ENCODE results near the gene DCC. TPM values are rescaled to one million over a fixed set of nuclear protein-coding genes. Genes with fewer than 3 reads are reported as not detected.

Gene DCC
- total and polyA plus RNA-seq, 4 experiments from 2014 or later = not detected

- Mint-ChIP-seq H3K27me3 (no peaks in the 10 kb centered on the region), H3K4me3 (no peak overlapping the region), H3K36me3 (no peaks in the 10 kb centered on the region), H3K27ac (no peak overlapping the region), H3K9me3 (peaks cover 0 to 5% (median 2%) of the 10 kb centered on the region in 8 donors), H3K4me1 (no peaks in the 10 kb centered on the region)
- intact Hi-C loops (cut with micrococcal nuclease) = no loop called here
- Histone ChIP-seq H3K9me3 (ENCODE audit: control insufficient read depth in 1 of 2, low read length in 2 of 2) (no peaks in the 10 kb centered on the region), H3K4me1 (ENCODE audit: insufficient read depth, low read length) (no peaks in the 10 kb centered on the region), H3K27me3 (ENCODE audit: insufficient read depth, low read length) (no peaks in the 10 kb centered on the region), H3K36me3 (ENCODE audit: insufficient read depth, low read length) (no peaks in the 10 kb centered on the region), H3K27ac (ENCODE audit: low read depth, low read length) (no peak overlapping the region), H3K4me3 (ENCODE audit: low read length in 2 of 2) (no peak overlapping the region)
- ChIA-PET POLR2A (ENCODE audit: partially characterized antibody) (no interaction called here), CTCF (ENCODE audit: partially characterized antibody) (no interaction called here)
- no peak for DNase-seq
Measured at GRCh38 chr18:52936931-52937330, 596.9 kb downstream of the DCC start.

DNA sequence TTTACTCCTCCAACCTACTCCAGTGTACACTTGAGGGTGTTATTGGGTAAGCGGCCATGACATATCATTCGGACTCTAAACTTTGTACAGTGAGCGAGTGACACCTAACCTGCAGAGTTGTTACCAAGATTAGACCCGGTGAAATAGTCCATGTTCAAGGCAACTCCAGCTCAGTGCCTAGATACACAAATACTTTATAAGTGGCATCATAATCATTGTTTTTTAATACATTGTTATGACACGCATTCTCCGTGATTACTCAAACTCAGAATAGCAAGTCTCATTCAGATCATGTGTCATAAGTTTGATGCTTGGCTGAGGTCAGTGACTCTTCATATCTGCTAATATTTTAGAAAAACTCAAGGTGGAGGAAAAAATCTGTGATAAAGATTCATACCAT is 597.8 kb downstream of the DCC start:
- H3K9me3 ChIP-seq (ENCODE audit: control insufficient read depth in 1 of 2, low read length in 2 of 2) = no peaks in the 10 kb centered on the region
- H3K4me3 ChIP-seq (ENCODE audit: low read length in 2 of 2) = no peak overlapping the region
- H3K36me3 ChIP-seq (ENCODE audit: insufficient read depth, low read length) = no peaks in the 10 kb centered on the region
- Mint-ChIP-seq H3K36me3 (no peaks in the 10 kb centered on the region), H3K4me1 (no peaks in the 10 kb centered on the region), H3K4me3 (no peak overlapping the region), H3K27me3 (no peaks in the 10 kb centered on the region), H3K9me3 (peaks cover 0 to 5% (median 2%) of the 10 kb centered on the region in 8 donors), H3K27ac (no peak overlapping the region)
- no peak overlapping the region for H3K27ac ChIP-seq (ENCODE audit: low read depth, low read length)
- intact Hi-C loops (cut with micrococcal nuclease) = no loop called here
- H3K4me1 ChIP-seq (ENCODE audit: insufficient read depth, low read length) = no peaks in the 10 kb centered on the region
- CTCF ChIA-PET (ENCODE audit: partially characterized antibody) = no interaction called here
- no peak for DNase-seq
- H3K27me3 ChIP-seq (ENCODE audit: insufficient read depth, low read length) = no peaks in the 10 kb centered on the region
- POLR2A ChIA-PET (ENCODE audit: partially characterized antibody) = no interaction called here

GRCh38 chr18:52945552-52945951 is 605.6 kb downstream of the DCC start:
- peaks cover 0 to 3% of the 10 kb centered on the region in 2 donors for H3K9me3 ChIP-seq (ENCODE audit: control insufficient read depth in 1 of 2, low read length in 2 of 2)
- Mint-ChIP-seq H3K27ac (no peak overlapping the region), H3K4me3 (no peak overlapping the region), H3K4me1 (no peaks in the 10 kb centered on the region), H3K27me3 (no peaks in the 10 kb centered on the region), H3K36me3 (no peaks in the 10 kb centered on the region), H3K9me3 (peaks cover 0 to 10% (median 4%) of the 10 kb centered on the region in 8 donors)
- ChIA-PET CTCF (ENCODE audit: partially characterized antibody) (no interaction called here), POLR2A (ENCODE audit: partially characterized antibody) (no interaction called here)
- H3K27me3 ChIP-seq (ENCODE audit: insufficient read depth, low read length) = no peaks in the 10 kb centered on the region
- no peak overlapping the region for H3K4me3 ChIP-seq (ENCODE audit: low read length in 2 of 2)
- no peak for DNase-seq
- H3K36me3 ChIP-seq (ENCODE audit: insufficient read depth, low read length) = no peaks in the 10 kb centered on the region
- H3K4me1 ChIP-seq (ENCODE audit: insufficient read depth, low read length) = no peaks in the 10 kb centered on the region
- intact Hi-C loops (cut with micrococcal nuclease) = no loop called here
- no peak overlapping the region for H3K27ac ChIP-seq (ENCODE audit: low read depth, low read length)

DNA sequence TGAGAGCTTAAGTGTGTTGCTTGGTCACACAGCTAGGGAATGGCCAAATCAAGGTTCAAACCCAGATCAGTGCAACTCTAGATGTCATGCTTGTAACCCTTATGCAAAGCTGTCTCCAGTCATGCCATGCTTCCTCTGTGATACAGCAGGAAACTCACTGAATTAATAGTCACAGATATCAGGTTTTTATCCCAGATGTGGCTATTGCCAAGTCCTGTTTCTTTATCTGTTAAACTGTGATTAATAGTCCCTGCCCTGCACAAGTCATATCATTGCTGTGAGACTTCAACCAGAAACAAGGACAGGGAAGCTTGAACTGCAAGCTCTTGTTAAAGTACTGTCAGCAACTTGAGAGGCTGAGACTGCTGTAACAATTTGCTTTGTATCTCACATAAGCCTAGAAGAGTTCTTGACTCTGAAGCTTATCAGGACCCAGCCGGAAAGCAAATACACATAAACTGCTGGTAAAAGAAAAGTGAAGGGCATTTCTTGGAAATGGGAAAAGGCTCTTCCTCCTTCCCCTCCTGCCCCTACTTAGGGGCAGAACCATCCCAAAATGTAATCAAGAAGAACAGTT is 609.0 kb downstream of the DCC start:
- H3K4me3 Mint-ChIP-seq = no peak overlapping the region
- no peaks in the 10 kb centered on the region for H3K27me3 Mint-ChIP-seq
- no peak overlapping the region for H3K27ac Mint-ChIP-seq
- no peaks in the 10 kb centered on the region for H3K4me1 ChIP-seq (ENCODE audit: insufficient read depth, low read length)
- no peaks in the 10 kb centered on the region for H3K4me1 Mint-ChIP-seq
- H3K9me3 ChIP-seq (ENCODE audit: control insufficient read depth in 1 of 2, low read length in 2 of 2) = peaks cover 0 to 3% of the 10 kb centered on the region in 2 donors
- no peak for DNase-seq
- ChIA-PET CTCF (ENCODE audit: partially characterized antibody) (no interaction called here), POLR2A (ENCODE audit: partially characterized antibody) (no interaction called here)
- no peaks in the 10 kb centered on the region for H3K36me3 Mint-ChIP-seq
- H3K36me3 ChIP-seq (ENCODE audit: insufficient read depth, low read length) = no peaks in the 10 kb centered on the region
- intact Hi-C loops (cut with micrococcal nuclease) = no loop called here
- peaks cover 0 to 9% (median 5%) of the 10 kb centered on the region in 8 donors for H3K9me3 Mint-ChIP-seq
- no peaks in the 10 kb centered on the region for H3K27me3 ChIP-seq (ENCODE audit: insufficient read depth, low read length)
- H3K27ac ChIP-seq (ENCODE audit: low read depth, low read length) = no peak overlapping the region
- H3K4me3 ChIP-seq (ENCODE audit: low read length in 2 of 2) = no peak overlapping the region

DNA sequence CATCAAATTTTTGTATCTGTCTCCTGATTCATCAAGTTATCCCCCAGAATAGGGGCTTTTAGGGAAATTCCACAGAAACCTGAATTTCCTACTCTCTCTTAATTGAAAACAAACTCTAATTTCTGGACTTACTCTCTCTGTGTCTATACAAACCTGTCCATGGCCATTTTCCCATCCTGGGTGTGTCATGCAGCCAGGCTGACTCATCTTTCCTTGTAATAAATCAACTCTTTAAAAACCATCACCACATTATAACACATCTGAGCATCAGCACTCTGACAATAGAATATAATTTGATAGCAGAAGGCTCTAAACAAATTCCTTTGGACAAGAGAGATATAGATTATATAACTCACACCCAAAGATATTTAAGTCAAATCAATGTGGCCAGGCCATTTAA is 610.2 kb downstream of the DCC start:
- Histone ChIP-seq H3K27ac (ENCODE audit: low read depth, low read length) (no peak overlapping the region), H3K4me1 (ENCODE audit: insufficient read depth, low read length) (no peaks in the 10 kb centered on the region), H3K27me3 (ENCODE audit: insufficient read depth, low read length) (no peaks in the 10 kb centered on the region), H3K4me3 (ENCODE audit: low read length in 2 of 2) (no peak overlapping the region), H3K36me3 (ENCODE audit: insufficient read depth, low read length) (no peaks in the 10 kb centered on the region), H3K9me3 (ENCODE audit: control insufficient read depth in 1 of 2, low read length in 2 of 2) (no peaks in the 10 kb centered on the region)
- H3K4me3 Mint-ChIP-seq = no peak overlapping the region
- CTCF ChIA-PET (ENCODE audit: partially characterized antibody) = no interaction called here
- H3K27ac Mint-ChIP-seq = no peak overlapping the region
- POLR2A ChIA-PET (ENCODE audit: partially characterized antibody) = no interaction called here
- peaks cover 0 to 11% (median 5%) of the 10 kb centered on the region in 8 donors for H3K9me3 Mint-ChIP-seq
- no peaks in the 10 kb centered on the region for H3K4me1 Mint-ChIP-seq
- H3K27me3 Mint-ChIP-seq = no peaks in the 10 kb centered on the region
- intact Hi-C loops (cut with micrococcal nuclease) = no loop called here
- H3K36me3 Mint-ChIP-seq = no peaks in the 10 kb centered on the region
- no peak for DNase-seq

DNA sequence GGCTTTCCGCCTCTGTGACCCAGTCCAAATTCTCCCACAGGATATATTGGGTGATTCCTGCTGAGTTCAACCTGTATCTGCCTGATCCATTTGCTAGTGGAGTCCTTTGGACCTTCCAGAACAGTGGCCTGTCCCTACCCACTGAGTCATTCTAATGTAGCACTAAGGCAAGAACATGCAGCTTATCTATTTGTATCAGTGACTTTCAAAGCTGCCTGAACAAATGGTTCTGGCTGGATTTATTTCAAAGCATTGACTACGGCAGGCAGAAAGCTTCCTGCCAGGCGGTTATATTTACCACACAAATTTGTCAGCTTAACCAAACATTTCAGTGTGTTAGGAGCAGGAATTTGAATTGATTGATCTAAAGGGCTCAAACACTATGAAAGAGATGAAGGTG is 613.4 kb downstream of the DCC start:
- no peaks in the 10 kb centered on the region for H3K27me3 Mint-ChIP-seq
- ChIA-PET POLR2A (ENCODE audit: partially characterized antibody) (no interaction called here), CTCF (ENCODE audit: partially characterized antibody) (no interaction called here)
- H3K27ac ChIP-seq (ENCODE audit: low read depth, low read length) = no peak overlapping the region
- no peak overlapping the region for H3K27ac Mint-ChIP-seq
- H3K4me1 ChIP-seq (ENCODE audit: insufficient read depth, low read length) = no peaks in the 10 kb centered on the region
- intact Hi-C loops (cut with micrococcal nuclease) = no loop called here
- no peaks in the 10 kb centered on the region for H3K36me3 ChIP-seq (ENCODE audit: insufficient read depth, low read length)
- H3K36me3 Mint-ChIP-seq = no peaks in the 10 kb centered on the region
- H3K4me3 Mint-ChIP-seq = no peak overlapping the region
- no peak for DNase-seq
- no peaks in the 10 kb centered on the region for H3K9me3 ChIP-seq (ENCODE audit: control insufficient read depth in 1 of 2, low read length in 2 of 2)
- peaks cover under 1 to 11% (median 5%) of the 10 kb centered on the region in 8 donors for H3K9me3 Mint-ChIP-seq
- no peaks in the 10 kb centered on the region for H3K27me3 ChIP-seq (ENCODE audit: insufficient read depth, low read length)
- H3K4me3 ChIP-seq (ENCODE audit: low read length in 2 of 2) = no peak overlapping the region
- no peaks in the 10 kb centered on the region for H3K4me1 Mint-ChIP-seq

GRCh38 chr18:52963481-52963880 is 623.5 kb downstream of the DCC start:
- Histone ChIP-seq H3K27me3 (ENCODE audit: insufficient read depth, low read length) (no peaks in the 10 kb centered on the region), H3K4me1 (ENCODE audit: insufficient read depth, low read length) (no peaks in the 10 kb centered on the region), H3K9me3 (ENCODE audit: control insufficient read depth in 1 of 2, low read length in 2 of 2) (no peaks in the 10 kb centered on the region), H3K27ac (ENCODE audit: low read depth, low read length) (no peak overlapping the region), H3K36me3 (ENCODE audit: insufficient read depth, low read length) (no peaks in the 10 kb centered on the region), H3K4me3 (ENCODE audit: low read length in 2 of 2) (no peak overlapping the region)
- intact Hi-C loops (cut with micrococcal nuclease) = no loop called here
- ChIA-PET POLR2A (ENCODE audit: partially characterized antibody) (no interaction called here), CTCF (ENCODE audit: partially characterized antibody) (no interaction called here)
- Mint-ChIP-seq H3K27me3 (no peaks in the 10 kb centered on the region), H3K27ac (no peak overlapping the region), H3K9me3 (peaks cover 0 to 7% (median 5%) of the 10 kb centered on the region in 8 donors), H3K36me3 (no peaks in the 10 kb centered on the region), H3K4me1 (no peaks in the 10 kb centered on the region), H3K4me3 (no peak overlapping the region)
- no peak for DNase-seq

- ChIA-PET CTCF (ENCODE audit: partially characterized antibody) (no interaction called here), POLR2A (ENCODE audit: partially characterized antibody) (no interaction called here)
- Mint-ChIP-seq H3K27ac (no peak overlapping the region), H3K27me3 (no peaks in the 10 kb centered on the region), H3K9me3 (peaks cover 0 to 12% (median 6%) of the 10 kb centered on the region in 8 donors), H3K36me3 (no peaks in the 10 kb centered on the region), H3K4me1 (no peaks in the 10 kb centered on the region), H3K4me3 (no peak overlapping the region)
- Histone ChIP-seq H3K36me3 (ENCODE audit: insufficient read depth, low read length) (no peaks in the 10 kb centered on the region), H3K27ac (ENCODE audit: low read depth, low read length) (no peak overlapping the region), H3K27me3 (ENCODE audit: insufficient read depth, low read length) (no peaks in the 10 kb centered on the region), H3K9me3 (ENCODE audit: control insufficient read depth in 1 of 2, low read length in 2 of 2) (no peaks in the 10 kb centered on the region), H3K4me3 (ENCODE audit: low read length in 2 of 2) (no peak overlapping the region), H3K4me1 (ENCODE audit: insufficient read depth, low read length) (no peaks in the 10 kb centered on the region)
- DNase-seq = no peak
- intact Hi-C loops (cut with micrococcal nuclease) = no loop called here
Measured at GRCh38 chr18:52970686-52971085, 630.7 kb downstream of the DCC start.
